Sigmoid colon (tissue), 4 donors: ENCODE results near the gene SCAMP2.

ENCODE experiments used
- CTCF ChIP-seq, 4 experiments: fragments of 450-650 bp in 3 of 4; fragments of 200-600 bp in 1 of 4; IDR thresholded peaks; one replicate each; pipeline ENCODE4 v1.5.1; 2016 to 2019; ENCODE audit warnings: antibody characterized with exemption in 4 of 4, mild to moderate bottlenecking in 3 of 4, moderate library complexity in 2 of 4
- POLR2AphosphoS5 ChIP-seq, 4 donors: sonication (generic); formaldehyde crosslinking; IDR thresholded peaks; one replicate each; pipeline ENCODE4 v1.6.1; 2017; ENCODE audit warnings: antibody characterized with exemption in 4 of 4

GRCh38 chr15:74857082-74857655 lies 16.0 kb downstream of the SCAMP2 start:
- TF ChIP-seq CTCF (IDR thresholded peaks at IDR 0.05), result no peak
- TF ChIP-seq POLR2AphosphoS5 (IDR thresholded peaks at IDR 0.05), result no peak
